Glutamatergic neuron (in vitro differentiated cells): Measurements from ENCODE around the gene EXTL2. TPM values are rescaled to one million over a fixed set of nuclear protein-coding genes. Genes with fewer than 3 reads are reported as not detected.
A peak's percentile ranks its signal among the peaks of the same experiment; 100 is the strongest.

ENCODE experiments used
- DNase-seq: peaks from one replicate; pipeline ENCODE4 v3.0.0; 2022
- H3K27ac Mint-ChIP-seq: one replicate; pipeline ENCODE4 v1.8.0; 2020; ENCODE audit warnings: mild to moderate bottlenecking, mixed read lengths, inconsistent platforms; ENCODE audit not compliant: unreplicated experiment
- H3K27me3 Mint-ChIP-seq: one replicate; pipeline ENCODE4 v1.8.0; 2020; ENCODE audit warnings: mild to moderate bottlenecking, moderate library complexity, mixed read lengths, inconsistent platforms; ENCODE audit not compliant: unreplicated experiment
- H3K36me3 Mint-ChIP-seq: one replicate; pipeline ENCODE4 v1.8.0; 2020; ENCODE audit warnings: mild to moderate bottlenecking, mixed read lengths, inconsistent platforms; ENCODE audit not compliant: unreplicated experiment
- H3K4me1 Mint-ChIP-seq: one replicate; pipeline ENCODE4 v1.8.0; 2020; ENCODE audit warnings: mild to moderate bottlenecking, low read depth, mixed read lengths, inconsistent platforms; ENCODE audit not compliant: unreplicated experiment
- H3K4me3 Mint-ChIP-seq: one replicate; pipeline ENCODE4 v1.8.0; 2020; ENCODE audit warnings: mild to moderate bottlenecking, mixed read lengths, inconsistent platforms; ENCODE audit not compliant: unreplicated experiment
- H3K9me3 Mint-ChIP-seq: one replicate; pipeline ENCODE4 v1.8.0; 2020; ENCODE audit warnings: mild to moderate bottlenecking, moderate library complexity, mixed read lengths, inconsistent platforms; ENCODE audit not compliant: unreplicated experiment
- CTCF ChIP-seq: fragments of 200-600 bp; sonication (generic); IDR thresholded peaks from one replicate; pipeline ENCODE4 v1.5.0; 2021; ENCODE audit not compliant: partially characterized antibody, unreplicated experiment
- long read RNA-seq: library from polyadenylated mRNA; unstranded; transcript quantifications from one replicate; pipeline ENCODE4 v2.0.0, GENCODE V29; 2020; ENCODE audit not compliant: unreplicated experiment
- total RNA-seq: library from RNA; stranded (reverse); fragmentation: NEBNext Ultra II Directional; extraction: Animal tissue kit (Norgen Biotek cat#: 25700); gene quantifications from one replicate; pipeline ENCODE4 v1.2.1, GENCODE V29; 2021; ENCODE audit not compliant: unreplicated experiment

Gene EXTL2
- 27.9 TPM for total RNA-seq
- long read RNA-seq, transcript EXTL2-202 (5 exons, 3,985 nt): major isoform, 6 of 21 reads
- long read RNA-seq, transcript EXTL2-201 (5 exons, 2,835 nt): minor isoform, 5 of 21 reads
- long read RNA-seq, partial matches to known transcripts: 1 of 21 reads
- long read RNA-seq, other reads (novel, unspliced or antisense): 5 of 21 reads

GRCh38 chr1:100894603-100895539, at the start of gene EXTL2:
Gene EXTL2, minus strand, starts transcription at chr1:100894842. Its CDS starts 6,085 bp downstream, at chr1:100888757.
- peaks cover 9% of the 10 kb centered on the region for H3K4me1 Mint-ChIP-seq
- no peak for TF ChIP-seq CTCF
- peaks cover 13% of the 10 kb centered on the region for H3K36me3 Mint-ChIP-seq
- H3K27ac Mint-ChIP-seq: peak within 1 kb of the TSS; percentile 50
- DNase-seq: peak; percentile 83
- peaks cover 2% of the 10 kb centered on the region for H3K27me3 Mint-ChIP-seq
- H3K9me3 Mint-ChIP-seq: peaks cover 10% of the 10 kb centered on the region
- peak within 1 kb of the TSS; percentile 98 for H3K4me3 Mint-ChIP-seq

GRCh38 chr1:100943533-100943932, 48.9 kb upstream of the EXTL2 start:
- H3K27ac Mint-ChIP-seq: no peak overlapping the region
- no peak overlapping the region for H3K4me3 Mint-ChIP-seq
- peaks cover 2% of the 10 kb centered on the region for H3K27me3 Mint-ChIP-seq
- DNase-seq: no peak
- H3K36me3 Mint-ChIP-seq: peaks cover 30% of the 10 kb centered on the region
- no peaks in the 10 kb centered on the region for H3K4me1 Mint-ChIP-seq
- no peak for TF ChIP-seq CTCF
- H3K9me3 Mint-ChIP-seq: peaks cover 7% of the 10 kb centered on the region

GRCh38 chr1:100942304-100943046, 47.8 kb upstream of the EXTL2 start:
- peaks cover 25% of the 10 kb centered on the region for H3K36me3 Mint-ChIP-seq
- no peak overlapping the region for H3K4me3 Mint-ChIP-seq
- H3K27ac Mint-ChIP-seq: no peak overlapping the region
- DNase-seq: no peak
- TF ChIP-seq CTCF: no peak
- peaks cover 4% of the 10 kb centered on the region for H3K9me3 Mint-ChIP-seq
- no peaks in the 10 kb centered on the region for H3K4me1 Mint-ChIP-seq
- peaks cover 2% of the 10 kb centered on the region for H3K27me3 Mint-ChIP-seq

- no peak overlapping the region for H3K4me3 Mint-ChIP-seq
- H3K27ac Mint-ChIP-seq: peak overlapping the region; percentile 15
- H3K9me3 Mint-ChIP-seq: no peaks in the 10 kb centered on the region
- H3K36me3 Mint-ChIP-seq: peaks cover 20% of the 10 kb centered on the region
- H3K27me3 Mint-ChIP-seq: peaks cover 2% of the 10 kb centered on the region
- H3K4me1 Mint-ChIP-seq: no peaks in the 10 kb centered on the region
- no peak for DNase-seq
- no peak for TF ChIP-seq CTCF
These were observed 47.1 kb upstream of the EXTL2 start for GRCh38 chr1:100941580-100942216.
